GM12878 (cell line): Measurements from ENCODE around the gene NOL7. TPM values are rescaled to one million over a fixed set of nuclear protein-coding genes. Genes with fewer than 3 reads are reported as not detected.
A peak's percentile ranks its signal among the peaks of the same experiment; 100 is the strongest.

ENCODE experiments used
- BACH1 ChIP-seq: fragments of 450-650 bp; IDR thresholded peaks from 2 replicates; pipeline ENCODE4 v1.6.1; 2017; ENCODE audit warnings: mild to moderate bottlenecking, borderline replicate concordance
- BCL11A ChIP-seq: IDR thresholded peaks from 2 replicates; pipeline ENCODE4 v1.6.1; 2011; ENCODE audit warnings: low read depth, low read length
- CREB1 ChIP-seq: IDR thresholded peaks from 2 replicates; pipeline ENCODE4 v1.6.1; 2012; ENCODE audit warnings: low read depth, mild to moderate bottlenecking, inconsistent platforms
- CREM ChIP-seq: IDR thresholded peaks from 2 replicates; pipeline ENCODE4 v1.6.1; 2014; ENCODE audit warnings: antibody characterized with exemption, low read depth
- EED ChIP-seq: sonication (generic); IDR thresholded peaks from 2 replicates; pipeline ENCODE4 v1.6.1; 2016; ENCODE audit warnings: antibody characterized with exemption, low read depth
- GATAD2B ChIP-seq: fragments of 450-650 bp; conservative IDR thresholded peaks from 2 replicates; pipeline ENCODE4 v1.6.1; 2017; ENCODE audit warnings: low read depth, mild to moderate bottlenecking, moderate library complexity
- IKZF2 ChIP-seq, 2 experiments: fragments of 450-650 bp; IDR thresholded peaks; 2 replicates each; pipeline ENCODE4 v1.6.1; 2017; ENCODE audit warnings: mild to moderate bottlenecking in 2 of 2, moderate library complexity in 2 of 2
- JUNB ChIP-seq: IDR thresholded peaks from 2 replicates; pipeline ENCODE4 v1.6.1; 2016; ENCODE audit warnings: antibody characterized with exemption, mild to moderate bottlenecking
- NFIC ChIP-seq: IDR thresholded peaks from 2 replicates; pipeline ENCODE4 v1.6.1; 2012; ENCODE audit warnings: low read depth, mild to moderate bottlenecking, inconsistent platforms, low read length, moderate library complexity
- NRF1 ChIP-seq: conservative IDR thresholded peaks from 2 replicates; pipeline ENCODE4 v1.6.1; 2011; ENCODE audit warnings: mild to moderate bottlenecking, low read depth, low read length, improper control_type of control experiment
- PAX5 ChIP-seq: IDR thresholded peaks from 2 replicates; pipeline ENCODE4 v1.6.1; 2011; ENCODE audit warnings: low read depth, low read length, borderline replicate concordance
- PML ChIP-seq: IDR thresholded peaks from 2 replicates; pipeline ENCODE4 v1.6.1; 2012; ENCODE audit warnings: low read length, inconsistent platforms
- RBBP5 ChIP-seq: fragments of 200-600 bp; sonication (generic); conservative IDR thresholded peaks from 2 replicates; pipeline ENCODE4 v1.6.1; 2016
- RUNX3 ChIP-seq: IDR thresholded peaks from 2 replicates; pipeline ENCODE4 v1.6.1; 2012; ENCODE audit warnings: low read length, inconsistent platforms
- STAT1 ChIP-seq: fragments of 450-650 bp; conservative IDR thresholded peaks from 2 replicates; pipeline ENCODE4 v1.6.1; 2014; ENCODE audit warnings: antibody characterized with exemption, mild to moderate bottlenecking
- TAF1 ChIP-seq: IDR thresholded peaks from 2 replicates; pipeline ENCODE4 v1.6.1; 2011; ENCODE audit warnings: mild to moderate bottlenecking, low read depth, low read length, borderline replicate concordance
- TBL1XR1 ChIP-seq: IDR thresholded peaks from 2 replicates; pipeline ENCODE4 v1.6.1; 2012; ENCODE audit warnings: low read depth, low read length, improper control_type of control experiment
- TCF3 ChIP-seq: IDR thresholded peaks from 2 replicates; pipeline ENCODE4 v1.6.1; 2012; ENCODE audit warnings: low read depth, mild to moderate bottlenecking, low read length, borderline replicate concordance; ENCODE audit not compliant: insufficient read depth
- polyA plus RNA-seq, 11 experiments: library from polyadenylated mRNA; depleted of rRNA in 4 of 11; unstranded in 6 of 11; stranded (reverse) in 5 of 11; fragments of >200 nt; fragmentation: Nextera tagmentation in 4 of 11; fragmentation: Illumina TruSeq in 1 of 11; extraction: Ambion mirVana in 4 of 11; extraction: Trizol in 1 of 11; gene quantifications; 1 replicate in 1 of 11; 2 replicates in 10 of 11; pipeline versions ENCODE4 v1.2.1 to v1.2.3, GENCODE V29; 2011 to 2016; ENCODE audit warnings: inconsistent platforms in 2 of 11, missing spikeins in 2 of 11, low read depth in 1 of 11
- total RNA-seq, 4 experiments: library from RNA; depleted of rRNA in 3 of 4; stranded (reverse); fragments of >200 nt in 3 of 4; fragmentation: Illumina TruSeq in 1 of 4; extraction: Trizol in 1 of 4; gene quantifications; 2 replicates each; pipeline versions ENCODE4 v1.2.1 to v1.2.3, GENCODE V29; 2013 to 2021
- TF ChIP-seq, protein P1 (sequence below): fragments of 450-650 bp; IDR thresholded peaks from 2 replicates; pipeline ENCODE4 v1.6.1; 2016; ENCODE audit warnings: mild to moderate bottlenecking
- TF ChIP-seq, protein P2 (sequence below): fragments of 450-650 bp; formaldehyde crosslinking; IDR thresholded peaks from 2 replicates; pipeline ENCODE4 v1.4.0; 2022; ENCODE audit warnings: mild to moderate bottlenecking, moderate library complexity
- TF ChIP-seq, protein P3 (sequence below): IDR thresholded peaks from 2 replicates; pipeline ENCODE4 v1.6.1; 2011; ENCODE audit warnings: low read depth, low read length, improper control_type of control experiment, borderline replicate concordance
- TF ChIP-seq, protein P4 (sequence below): fragments of 450-650 bp; IDR thresholded peaks from 2 replicates; pipeline ENCODE4 v1.6.1; 2016; ENCODE audit warnings: mild to moderate bottlenecking, moderate library complexity, borderline replicate concordance

NOL7 gene
- total and polyA plus RNA-seq, 10 of the 15 experiments (the other 5 are each of a cell fraction or from before 2014, with no cell fraction given): 12.2 to 222 (median 86.2) TPM

DNA sequence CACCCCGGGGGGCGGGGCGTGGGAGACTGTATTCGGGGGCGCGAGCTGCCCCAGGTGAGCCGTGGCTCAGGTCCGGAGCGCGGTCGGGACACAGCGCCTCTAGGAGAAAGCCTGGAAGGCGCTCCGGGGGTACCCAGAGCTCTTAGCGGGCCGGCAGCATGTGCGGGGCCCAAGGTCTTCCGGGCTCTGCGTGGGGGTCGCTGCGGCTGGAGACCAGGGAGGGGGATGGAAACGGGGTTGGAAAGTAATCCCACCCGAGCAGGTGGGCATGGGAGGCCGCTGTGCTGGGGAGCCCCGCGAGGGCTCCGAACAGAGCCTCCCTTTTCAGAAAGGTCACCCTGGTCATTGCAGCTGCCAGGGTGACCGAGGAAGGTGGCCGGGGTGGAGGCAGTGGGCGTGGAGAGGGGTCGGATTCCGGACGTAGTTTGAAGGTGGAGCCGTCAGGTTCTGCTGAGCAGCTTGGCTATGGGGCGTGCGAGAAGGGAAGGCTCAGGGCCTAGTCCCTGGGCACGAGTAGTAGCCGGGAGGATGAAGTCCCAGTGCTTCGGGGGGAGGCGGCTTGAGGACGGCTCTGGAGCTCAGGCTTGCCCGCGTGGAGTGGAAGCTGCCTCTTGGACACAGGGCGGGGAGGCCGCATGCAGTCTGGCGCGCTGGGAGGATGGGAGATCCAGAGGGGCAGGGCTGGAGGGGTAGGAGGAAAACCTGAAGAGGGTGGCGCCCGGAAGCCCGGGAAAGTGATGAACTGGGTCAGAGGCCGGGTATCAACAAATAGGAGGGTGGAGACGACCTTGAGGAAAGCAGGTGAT is 40.4 kb upstream of the NOL7 start, which contains the start of gene SIRT5 (continued):
- TF ChIP-seq TCF3 (no peak), RBBP5 (no peak), STAT1 (no peak), JUNB (no peak), NRF1 (no peak), CREB1 (0 out of 2 replicates have a peak, but pooled peaks have one; percentile 35), RUNX3 (0 out of 2 replicates have a peak, but pooled peaks have one; percentile 17), IKZF2 (IDR thresholded peaks at IDR 0.05) (peak; percentile 62 to 70), BACH1 (peak; percentile 26; the same call in 1 of the 2 replicates), GATAD2B (peak; percentile 78), NFIC (no peak), EED (peak; percentile 71), TAF1 (0 out of 2 replicates have a peak, but pooled peaks have one; percentile 1), PML (0 out of 2 replicates have a peak, but pooled peaks have one; percentile 7), CREM (no peak; the same call in none of the 2 replicates), TBL1XR1 (no peak), PAX5 (no peak), BCL11A (peak; percentile 2; the same call in 1 of the 2 replicates)
- TF ChIP-seq, protein P1, sequence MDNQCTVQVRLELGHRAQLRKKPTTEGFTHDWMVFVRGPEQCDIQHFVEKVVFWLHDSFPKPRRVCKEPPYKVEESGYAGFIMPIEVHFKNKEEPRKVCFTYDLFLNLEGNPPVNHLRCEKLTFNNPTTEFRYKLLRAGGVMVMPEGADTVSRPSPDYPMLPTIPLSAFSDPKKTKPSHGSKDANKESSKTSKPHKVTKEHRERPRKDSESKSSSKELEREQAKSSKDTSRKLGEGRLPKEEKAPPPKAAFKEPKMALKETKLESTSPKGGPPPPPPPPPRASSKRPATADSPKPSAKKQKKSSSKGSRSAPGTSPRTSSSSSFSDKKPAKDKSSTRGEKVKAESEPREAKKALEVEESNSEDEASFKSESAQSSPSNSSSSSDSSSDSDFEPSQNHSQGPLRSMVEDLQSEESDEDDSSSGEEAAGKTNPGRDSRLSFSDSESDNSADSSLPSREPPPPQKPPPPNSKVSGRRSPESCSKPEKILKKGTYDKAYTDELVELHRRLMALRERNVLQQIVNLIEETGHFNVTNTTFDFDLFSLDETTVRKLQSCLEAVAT: peak; percentile 63
- TF ChIP-seq, protein P2, sequence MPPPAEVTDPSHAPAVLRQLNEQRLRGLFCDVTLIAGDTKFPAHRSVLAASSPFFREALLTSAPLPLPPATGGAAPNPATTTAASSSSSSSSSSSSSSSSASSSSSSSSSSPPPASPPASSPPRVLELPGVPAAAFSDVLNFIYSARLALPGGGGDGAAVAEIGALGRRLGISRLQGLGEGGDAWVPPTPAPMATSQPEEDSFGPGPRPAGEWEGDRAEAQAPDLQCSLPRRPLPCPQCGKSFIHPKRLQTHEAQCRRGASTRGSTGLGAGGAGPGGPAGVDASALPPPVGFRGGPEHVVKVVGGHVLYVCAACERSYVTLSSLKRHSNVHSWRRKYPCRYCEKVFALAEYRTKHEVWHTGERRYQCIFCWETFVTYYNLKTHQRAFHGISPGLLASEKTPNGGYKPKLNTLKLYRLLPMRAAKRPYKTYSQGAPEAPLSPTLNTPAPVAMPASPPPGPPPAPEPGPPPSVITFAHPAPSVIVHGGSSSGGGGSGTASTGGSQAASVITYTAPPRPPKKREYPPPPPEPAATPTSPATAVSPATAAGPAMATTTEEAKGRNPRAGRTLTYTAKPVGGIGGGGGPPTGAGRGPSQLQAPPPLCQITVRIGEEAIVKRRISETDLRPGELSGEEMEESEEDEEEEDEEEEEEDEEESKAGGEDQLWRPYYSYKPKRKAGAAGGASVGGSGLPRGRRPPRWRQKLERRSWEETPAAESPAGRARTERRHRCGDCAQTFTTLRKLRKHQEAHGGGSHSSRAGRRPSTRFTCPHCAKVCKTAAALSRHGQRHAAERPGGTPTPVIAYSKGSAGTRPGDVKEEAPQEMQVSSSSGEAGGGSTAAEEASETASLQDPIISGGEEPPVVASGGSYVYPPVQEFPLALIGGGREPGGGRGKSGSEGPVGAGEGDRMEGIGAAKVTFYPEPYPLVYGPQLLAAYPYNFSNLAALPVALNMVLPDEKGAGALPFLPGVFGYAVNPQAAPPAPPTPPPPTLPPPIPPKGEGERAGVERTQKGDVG (CRISPR knock-in tag): no peak
- TF ChIP-seq, protein P3, sequence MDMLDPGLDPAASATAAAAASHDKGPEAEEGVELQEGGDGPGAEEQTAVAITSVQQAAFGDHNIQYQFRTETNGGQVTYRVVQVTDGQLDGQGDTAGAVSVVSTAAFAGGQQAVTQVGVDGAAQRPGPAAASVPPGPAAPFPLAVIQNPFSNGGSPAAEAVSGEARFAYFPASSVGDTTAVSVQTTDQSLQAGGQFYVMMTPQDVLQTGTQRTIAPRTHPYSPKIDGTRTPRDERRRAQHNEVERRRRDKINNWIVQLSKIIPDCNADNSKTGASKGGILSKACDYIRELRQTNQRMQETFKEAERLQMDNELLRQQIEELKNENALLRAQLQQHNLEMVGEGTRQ: no peak
- TF ChIP-seq, protein P4, sequence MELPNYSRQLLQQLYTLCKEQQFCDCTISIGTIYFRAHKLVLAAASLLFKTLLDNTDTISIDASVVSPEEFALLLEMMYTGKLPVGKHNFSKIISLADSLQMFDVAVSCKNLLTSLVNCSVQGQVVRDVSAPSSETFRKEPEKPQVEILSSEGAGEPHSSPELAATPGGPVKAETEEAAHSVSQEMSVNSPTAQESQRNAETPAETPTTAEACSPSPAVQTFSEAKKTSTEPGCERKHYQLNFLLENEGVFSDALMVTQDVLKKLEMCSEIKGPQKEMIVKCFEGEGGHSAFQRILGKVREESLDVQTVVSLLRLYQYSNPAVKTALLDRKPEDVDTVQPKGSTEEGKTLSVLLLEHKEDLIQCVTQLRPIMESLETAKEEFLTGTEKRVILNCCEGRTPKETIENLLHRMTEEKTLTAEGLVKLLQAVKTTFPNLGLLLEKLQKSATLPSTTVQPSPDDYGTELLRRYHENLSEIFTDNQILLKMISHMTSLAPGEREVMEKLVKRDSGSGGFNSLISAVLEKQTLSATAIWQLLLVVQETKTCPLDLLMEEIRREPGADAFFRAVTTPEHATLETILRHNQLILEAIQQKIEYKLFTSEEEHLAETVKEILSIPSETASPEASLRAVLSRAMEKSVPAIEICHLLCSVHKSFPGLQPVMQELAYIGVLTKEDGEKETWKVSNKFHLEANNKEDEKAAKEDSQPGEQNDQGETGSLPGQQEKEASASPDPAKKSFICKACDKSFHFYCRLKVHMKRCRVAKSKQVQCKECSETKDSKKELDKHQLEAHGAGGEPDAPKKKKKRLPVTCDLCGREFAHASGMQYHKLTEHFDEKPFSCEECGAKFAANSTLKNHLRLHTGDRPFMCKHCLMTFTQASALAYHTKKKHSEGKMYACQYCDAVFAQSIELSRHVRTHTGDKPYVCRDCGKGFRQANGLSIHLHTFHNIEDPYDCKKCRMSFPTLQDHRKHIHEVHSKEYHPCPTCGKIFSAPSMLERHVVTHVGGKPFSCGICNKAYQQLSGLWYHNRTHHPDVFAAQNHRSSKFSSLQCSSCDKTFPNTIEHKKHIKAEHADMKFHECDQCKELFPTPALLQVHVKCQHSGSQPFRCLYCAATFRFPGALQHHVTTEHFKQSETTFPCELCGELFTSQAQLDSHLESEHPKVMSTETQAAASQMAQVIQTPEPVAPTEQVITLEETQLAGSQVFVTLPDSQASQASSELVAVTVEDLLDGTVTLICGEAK: no peak
